HepG2 (cell line): ENCODE data around the gene KCNIP4. TPM values are rescaled to one million over a fixed set of nuclear protein-coding genes. Genes with fewer than 3 reads are reported as not detected.

Experiments
- ATAC-seq: fragments of 200-7000 bp; cut with Tn5 transposase; 3 replicates; pipeline ENCODE4 v1.9.1; 2020; ENCODE audit warnings: mild to moderate bottlenecking, moderate library complexity
- BruUV-seq: library from RNA; stranded (reverse); fragments of 400-500 nt; replicated peaks from 2 replicates; lab custom pipeline; 2021; lab: Mats Ljungman, UMichigan
- CTCF ChIA-PET: fragments of 300-600 bp; formaldehyde crosslinking; extraction: SDS; loops from one replicate; lab custom pipeline; 2021; ENCODE audit warnings: low total read pairs, inconsistent platforms, low intra/inter-chr PET ratio; lab: Yijun Ruan, JAX
- POLR2A ChIA-PET: fragments of 350-600 bp; sonication (Branson Sonifier 250); formaldehyde crosslinking; loops from one replicate; lab custom pipeline; 2020; ENCODE audit warnings: antibody characterized with exemption, inconsistent platforms; lab: Yijun Ruan, JAX
- DNase-seq: peaks from one replicate; pipeline ENCODE4 v3.0.0-alpha.2; 2015; ENCODE audit warnings: low spot score
- FAIRE-seq: peaks from 3 replicates; lab custom pipeline; 2011; peaks lifted over from hg19 to GRCh38; lab: Jason Lieb, UNC
- H2AFZ ChIP-seq: one replicate; pipeline ENCODE4 v1.6.1; 2011; ENCODE audit warnings: low read length, inconsistent platforms
- H3K27ac ChIP-seq: fragments of 300-600 bp; 3 replicates; pipeline ENCODE4 v1.8.0; 2011; ENCODE audit warnings: mixed run types, mild to moderate bottlenecking, mixed read lengths, low read length, inconsistent platforms; ENCODE audit not compliant: insufficient read depth; ENCODE audit errors: extremely low read length
- H3K27me3 ChIP-seq, 2 experiments: fragments of 200-600 bp in 1 of 2; 2 replicates in 1 of 2; 3 replicates in 1 of 2; pipeline versions ENCODE4 v1.6.0 to v1.8.0; 2011; ENCODE audit warnings: low read length in 2 of 2, mild to moderate bottlenecking in 2 of 2, moderate library complexity in 2 of 2, inconsistent platforms in 1 of 2; ENCODE audit not compliant: insufficient read depth in 2 of 2, control insufficient read depth in 1 of 2
- H3K36me3 ChIP-seq, 2 experiments: fragments of 200-600 bp in 1 of 2; replicated peaks in 1 of 2; 2 replicates in 1 of 2; 3 replicates in 1 of 2; pipeline versions ENCODE4 v1.5.1 to v1.8.0; 2011; ENCODE audit warnings: low read length in 2 of 2, inconsistent platforms in 1 of 2; ENCODE audit not compliant: insufficient read depth in 2 of 2, control insufficient read depth in 1 of 2
- H3K4me1 ChIP-seq: 2 replicates; pipeline ENCODE4 v1.5.1; 2012; ENCODE audit warnings: low read length, inconsistent platforms; ENCODE audit not compliant: insufficient read depth
- H3K4me2 ChIP-seq: 2 replicates; pipeline ENCODE4 v1.6.0; 2011; ENCODE audit warnings: low read depth, low read length, inconsistent platforms
- H3K4me3 ChIP-seq, 3 experiments: fragments of 200-600 bp in 1 of 3; sonication (generic), shearing (Covaris generic) in 1 of 3; replicated peaks in 1 of 3; 2 replicates each; pipeline ENCODE4 v1.5.1; 2011 to 2016; ENCODE audit warnings: low read length in 3 of 3, inconsistent platforms in 2 of 3, low read depth in 2 of 3, mild to moderate bottlenecking in 2 of 3, control low read depth in 1 of 3, mixed read lengths in 1 of 3; ENCODE audit not compliant: insufficient read depth in 1 of 3
- H3K79me2 ChIP-seq: one replicate; pipeline ENCODE4 v1.6.1; 2011; ENCODE audit warnings: low read length, inconsistent platforms; ENCODE audit not compliant: insufficient read depth
- H3K9ac ChIP-seq: 2 replicates; pipeline ENCODE4 v1.6.0; 2011; ENCODE audit warnings: mild to moderate bottlenecking, low read depth, low read length, inconsistent platforms; ENCODE audit not compliant: insufficient read depth
- H3K9me3 ChIP-seq: 2 replicates; pipeline ENCODE4 v1.5.1; 2012; ENCODE audit warnings: mild to moderate bottlenecking, low read length
- H4K20me1 ChIP-seq: 2 replicates; pipeline ENCODE4 v1.6.0; 2011; ENCODE audit warnings: inconsistent platforms, mild to moderate bottlenecking, low read length, moderate library complexity; ENCODE audit not compliant: insufficient read depth
- FOSL1 ChIP-seq: sonication (generic); formaldehyde crosslinking; IDR thresholded peaks from 2 replicates; pipeline ENCODE4 v1.9.0; 2021; ENCODE audit warnings: missing genetic modification reagents, borderline replicate concordance
- HOXD1 ChIP-seq: sonication (generic); formaldehyde crosslinking; IDR thresholded peaks from 2 replicates; pipeline ENCODE4 v1.5.0; 2020; ENCODE audit warnings: missing genetic modification reagents
- SRY ChIP-seq: sonication (generic); formaldehyde crosslinking; IDR thresholded peaks from 2 replicates; pipeline ENCODE4 v1.8.0; 2022; ENCODE audit warnings: mild to moderate bottlenecking, missing genetic modification reagents
- XBP1 ChIP-seq: sonication (generic); formaldehyde crosslinking; IDR thresholded peaks from 2 replicates; pipeline ENCODE4 v1.5.0; 2020; ENCODE audit warnings: missing genetic modification reagents
- ZMAT3 ChIP-seq: sonication (generic); formaldehyde crosslinking; conservative IDR thresholded peaks from 2 replicates; pipeline ENCODE4 v1.7.0; 2021; ENCODE audit warnings: missing genetic modification reagents
- ZNF205 ChIP-seq: IDR thresholded peaks from 2 replicates; pipeline ENCODE4 v1.6.1; 2018; ENCODE audit warnings: missing biosample characterization, missing genetic modification reagents
- WGBS: methylation state at CpG from one replicate; pipeline ENCODE4 v1.1.6; 2017; ENCODE audit warnings: low lambda C conversion rate; 5-methylcytosine and 5-hydroxymethylcytosine counted together
- in situ Hi-C: cut with HindIII; loops from 2 replicates; pipeline ENCODE4 v1.10.0; 2017; ENCODE audit warnings: low pct_unique_long_range_greater_than_20kb; ENCODE audit not compliant: extremely low pct_ligation_motif_present
- intact Hi-C: fragments of 100-400 bp; cut with micrococcal nuclease; formaldehyde crosslinking; loops from one replicate; pipeline ENCODE4 v1.10.0; 2022; ENCODE audit not compliant: unreplicated experiment
- polyA plus RNA-seq, 8 experiments: library from polyadenylated mRNA; depleted of rRNA in 3 of 8; stranded (reverse) in 7 of 8; unstranded in 1 of 8; fragments of >200 nt; fragmentation: Illumina TruSeq in 4 of 8; extraction: Trizol in 4 of 8; gene quantifications; 2 replicates each; pipeline versions ENCODE4 v1.2.1 to v1.2.3, GENCODE V29; 2011 to 2016; ENCODE audit warnings: low read depth in 4 of 8, missing spikeins in 1 of 8, mixed read lengths in 1 of 8; ENCODE audit not compliant: insufficient read depth in 1 of 8
- total RNA-seq, 5 experiments: library from RNA; depleted of rRNA; stranded (reverse); fragments of >200 nt; fragmentation: Illumina TruSeq; extraction: Trizol; gene quantifications; 2 replicates each; pipeline ENCODE4 v1.2.3, GENCODE V29; 2016; ENCODE audit warnings: low read depth in 1 of 5
- TF ChIP-seq, protein P1 (sequence below): sonication (generic); formaldehyde crosslinking; IDR thresholded peaks from 2 replicates; pipeline ENCODE4 v1.4.0; 2020; ENCODE audit warnings: mild to moderate bottlenecking, low read depth, missing genetic modification reagents

KCNIP4 gene
- total and polyA plus RNA-seq, 2 of the 13 experiments (the other 11 are each of a cell fraction or from before 2014, with no cell fraction given): 0.09 TPM; not detected in 1

DNA sequence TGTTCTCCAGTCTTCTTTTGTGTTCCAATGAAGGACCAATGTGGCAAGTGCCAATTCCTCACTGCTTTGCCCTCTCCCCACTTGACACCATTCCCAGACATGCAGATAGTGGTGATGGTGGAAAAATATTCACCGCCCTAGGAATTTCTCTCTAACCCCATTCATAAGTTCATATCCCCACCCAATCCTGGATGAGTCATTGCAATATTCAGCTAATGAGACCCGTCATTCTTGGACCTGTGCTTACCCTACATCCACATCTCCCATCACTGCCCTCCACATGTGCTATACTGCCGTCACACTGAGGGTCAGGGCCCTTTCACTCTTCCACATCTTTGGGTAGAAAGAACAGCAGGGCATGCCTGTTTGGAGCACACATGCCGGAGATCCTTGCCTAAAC, 199.2 kb downstream of the KCNIP4 start:
- H3K9ac ChIP-seq: no peak overlapping the region
- H3K4me3 ChIP-seq: no peak overlapping the region
- ChIA-PET CTCF (no interaction called here), POLR2A (no interaction called here)
- no TSS peak for BruUV-seq
- H3K27ac ChIP-seq: no peak overlapping the region
- ATAC-seq (no peak), DNase-seq (no peak), FAIRE-seq (no peak)
- no peaks in the 10 kb centered on the region for H3K27me3 ChIP-seq
- no peaks in the 10 kb centered on the region for H3K79me2 ChIP-seq
- in situ Hi-C loops: no loop called here
- H3K4me1 ChIP-seq: no peaks in the 10 kb centered on the region
- H3K9me3 ChIP-seq: no peaks in the 10 kb centered on the region
- 22% methylated on average over 4 of the region's 4 CpGs for WGBS
- H2AFZ ChIP-seq: no peak overlapping the region
- no peak for TF ChIP-seq SRY (CRISPR knock-in tag)
- no peak for TF ChIP-seq HOXD1 (CRISPR knock-in tag)
- TF ChIP-seq ZMAT3 (CRISPR knock-in tag): no peak
- TF ChIP-seq XBP1: no peak
- no peak for TF ChIP-seq FOSL1
- TF ChIP-seq ZNF205 (CRISPR knock-in tag): no peak
- H3K4me2 ChIP-seq: no peak overlapping the region
- H4K20me1 ChIP-seq: no peaks in the 10 kb centered on the region; the same call in 1 of the 2 replicates
- intact Hi-C loops: no loop called here
- no peaks in the 10 kb centered on the region for H3K36me3 ChIP-seq

DNA sequence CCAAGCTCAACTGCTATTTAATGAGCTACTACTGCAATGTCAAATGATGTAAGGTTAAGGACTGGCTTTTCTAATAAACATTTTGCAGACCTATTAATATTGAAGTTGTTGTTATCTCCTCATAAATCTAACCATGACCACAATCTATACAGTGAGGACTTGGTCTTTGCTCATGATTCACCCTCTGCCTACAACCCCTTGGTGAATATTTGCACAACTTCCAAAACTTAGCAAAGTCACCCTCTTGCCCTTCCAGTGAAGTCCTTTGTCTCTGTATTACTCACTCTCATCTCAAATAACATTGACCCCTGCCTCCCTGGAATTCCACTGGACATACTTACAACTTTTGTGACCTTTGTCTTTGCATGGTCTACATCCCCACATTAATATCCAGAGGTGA, 204.5 kb downstream of the KCNIP4 start:
- H3K27ac ChIP-seq: no peak overlapping the region
- H3K27me3 ChIP-seq: no peaks in the 10 kb centered on the region
- H3K4me1 ChIP-seq: no peaks in the 10 kb centered on the region
- no peaks in the 10 kb centered on the region for H3K9me3 ChIP-seq
- no TSS peak for BruUV-seq
- H4K20me1 ChIP-seq: no peaks in the 10 kb centered on the region
- ATAC-seq (no peak), DNase-seq (no peak), FAIRE-seq (no peak)
- intact Hi-C loops (no loop called here), in situ Hi-C loops (no loop called here)
- ChIA-PET POLR2A (no interaction called here), CTCF (no interaction called here)
- no peak overlapping the region for H3K9ac ChIP-seq
- no peaks in the 10 kb centered on the region for H3K36me3 ChIP-seq
- H3K4me3 ChIP-seq: no peak overlapping the region
- TF ChIP-seq, protein P1, sequence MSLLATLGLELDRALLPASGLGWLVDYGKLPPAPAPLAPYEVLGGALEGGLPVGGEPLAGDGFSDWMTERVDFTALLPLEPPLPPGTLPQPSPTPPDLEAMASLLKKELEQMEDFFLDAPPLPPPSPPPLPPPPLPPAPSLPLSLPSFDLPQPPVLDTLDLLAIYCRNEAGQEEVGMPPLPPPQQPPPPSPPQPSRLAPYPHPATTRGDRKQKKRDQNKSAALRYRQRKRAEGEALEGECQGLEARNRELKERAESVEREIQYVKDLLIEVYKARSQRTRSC: no peak
- no peak overlapping the region for H3K4me2 ChIP-seq
- H2AFZ ChIP-seq: no peak overlapping the region
- no peaks in the 10 kb centered on the region for H3K79me2 ChIP-seq
